Stomach (tissue), 4 donors: ENCODE results near the gene FCAMR.

Experiments used
- CTCF ChIP-seq, 7 experiments: fragments of 450-650 bp in 4 of 7; fragments of 200-600 bp in 3 of 7; sonication (generic) in 3 of 7; IDR thresholded peaks; one replicate each; pipeline ENCODE4 v1.5.1; 2016 to 2019; ENCODE audit warnings: antibody characterized with exemption in 7 of 7, control low read depth in 2 of 7, mild to moderate bottlenecking in 1 of 7
- EP300 ChIP-seq: sonication (generic); formaldehyde crosslinking; IDR thresholded peaks from one replicate; pipeline ENCODE4 v1.6.1; 2017; ENCODE audit warnings: antibody characterized with exemption
- POLR2A ChIP-seq, 4 donors: fragments of 450-650 bp; IDR thresholded peaks; one replicate each; pipeline ENCODE4 v1.6.1; 2016; ENCODE audit warnings: antibody characterized with exemption in 4 of 4, control low read depth in 2 of 4, mild to moderate bottlenecking in 1 of 4, moderate library complexity in 1 of 4
- POLR2AphosphoS5 ChIP-seq, 3 donors: sonication (generic); formaldehyde crosslinking; IDR thresholded peaks; one replicate each; pipeline ENCODE4 v1.6.1; 2016; ENCODE audit warnings: antibody characterized with exemption in 3 of 3

GRCh38 chr1:206932177-206932576, 38.1 kb downstream of the FCAMR start:
- TF ChIP-seq EP300 (no peak), POLR2AphosphoS5 (IDR thresholded peaks at IDR 0.05) (no peak), CTCF (IDR thresholded peaks at IDR 0.05) (no peak), POLR2A (IDR thresholded peaks at IDR 0.05) (no peak)
